ENCODE measurements around the gene NFE2. TPM values are rescaled to one million over a fixed set of nuclear protein-coding genes. Genes with fewer than 3 reads are reported as not detected.

NFE2 gene
- total and polyA plus RNA-seq, 2 of the 8 experiments (the other 6 are each of a cell fraction or from before 2014, with no cell fraction given) = 2.0 to 6.1 TPM

DNA sequence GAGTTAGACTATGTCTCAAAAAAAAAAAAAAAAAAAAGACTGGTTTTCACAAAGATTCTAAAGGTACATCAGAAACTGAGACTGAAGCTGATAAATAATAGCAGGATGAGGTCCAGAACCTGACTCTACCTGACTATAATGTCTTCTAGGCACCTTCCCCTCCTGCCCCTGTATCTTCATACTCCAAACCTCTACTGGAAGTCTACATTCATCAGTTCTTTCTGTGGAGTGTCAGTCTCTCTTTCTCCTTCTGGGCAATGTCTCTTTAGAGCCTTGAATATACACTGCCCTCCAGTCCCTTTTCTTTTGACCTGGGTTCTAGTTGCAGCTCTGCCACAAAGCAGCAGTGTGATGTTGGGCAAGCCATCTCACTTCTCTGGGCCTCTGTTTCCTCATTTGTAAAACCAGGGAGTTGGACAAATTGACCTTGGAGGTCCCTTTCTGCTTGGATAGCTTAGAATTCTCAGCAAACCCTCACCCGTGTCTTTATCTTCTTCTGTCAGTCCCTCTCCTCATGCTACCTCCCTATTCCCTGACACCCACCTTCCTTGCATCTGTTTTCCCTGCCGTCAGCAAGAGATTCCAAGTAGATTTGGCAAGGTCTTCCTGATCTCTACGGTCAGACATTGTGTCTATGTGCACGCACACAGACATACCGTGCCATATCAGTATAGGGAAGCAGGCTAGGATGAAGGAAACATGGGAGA is 4.3 kb downstream of the NFE2 start:
- no peak overlapping the region for H2AK5ac ChIP-seq (ENCODE audit: low read depth, low read length)
- H3K27ac ChIP-seq (ENCODE audit: low read depth, low read length) = no peak overlapping the region
- no peak overlapping the region for H4K5ac ChIP-seq (ENCODE audit: insufficient read length, low read depth, low read length)
- H4K20me1 ChIP-seq (replicated peaks in 1 of 2; ENCODE audit: control insufficient read depth in 1 of 2, insufficient read depth in 2 of 2, low read length in 2 of 2) = peaks cover 0 to 2% of the 10 kb centered on the region in 2 experiments
- no peak overlapping the region for H3K4me3 ChIP-seq (ENCODE audit: extremely low read depth in 1 of 4, insufficient read depth in 2 of 4, low read depth in 3 of 4, low read length in 4 of 4)
- no peak overlapping the region for H4K8ac ChIP-seq (ENCODE audit: extremely low read depth, insufficient read depth, low read length)
- peaks cover 0 to 7% (median 0%) of the 10 kb centered on the region in 4 experiments; a peak in 1 of 7 replicates for H3K27me3 ChIP-seq (replicated peaks in 1 of 4; ENCODE audit: control insufficient read depth in 3 of 4, extremely low read depth in 1 of 4, insufficient read depth in 3 of 4, low read length in 3 of 4)
- H3K4me1 ChIP-seq (replicated peaks in 1 of 4; ENCODE audit: control insufficient read depth in 3 of 4, insufficient read depth in 4 of 4, low read length in 3 of 4) = peaks cover 0 to 15% (median 11%) of the 10 kb centered on the region in 4 experiments; a peak in 5 of 7 replicates
- peaks cover 0 to 6% (median 0%) of the 10 kb centered on the region in 4 experiments; a peak in 2 of 8 replicates for H3K36me3 ChIP-seq (ENCODE audit: control insufficient read depth in 2 of 4, insufficient read depth in 4 of 4, low read length in 3 of 4)
- no peak for TF ChIP-seq TBP (IDR thresholded peaks at IDR 0.05; ENCODE audit: low read depth, low read length)
- TF ChIP-seq RBBP5 (IDR thresholded peaks at IDR 0.05; ENCODE audit: borderline replicate concordance, low read depth, low read length) = no peak
- TF ChIP-seq, protein P1, sequence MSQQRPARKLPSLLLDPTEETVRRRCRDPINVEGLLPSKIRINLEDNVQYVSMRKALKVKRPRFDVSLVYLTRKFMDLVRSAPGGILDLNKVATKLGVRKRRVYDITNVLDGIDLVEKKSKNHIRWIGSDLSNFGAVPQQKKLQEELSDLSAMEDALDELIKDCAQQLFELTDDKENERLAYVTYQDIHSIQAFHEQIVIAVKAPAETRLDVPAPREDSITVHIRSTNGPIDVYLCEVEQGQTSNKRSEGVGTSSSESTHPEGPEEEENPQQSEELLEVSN (IDR thresholded peaks at IDR 0.05) = no peak
- no peak for TF ChIP-seq TAF1 (IDR thresholded peaks at IDR 0.05; ENCODE audit: low read depth, low read length)
- no peak for TF ChIP-seq CBX5 (IDR thresholded peaks at IDR 0.05; ENCODE audit: low read depth, low read length)
- TF ChIP-seq MAFK (IDR thresholded peaks at IDR 0.05; ENCODE audit: low read depth, low read length) = no peak
- no peak for TF ChIP-seq EGR1 (IDR thresholded peaks at IDR 0.05; ENCODE audit: borderline replicate concordance, low read depth, low read length)
- no peak overlapping the region for H3K56ac ChIP-seq (replicated peaks; ENCODE audit: insufficient read length, low read depth, low read length)
- H3K9ac ChIP-seq (replicated peaks in 1 of 4; ENCODE audit: extremely low read depth in 1 of 4, low read depth in 3 of 4, low read length in 3 of 4) = no peak overlapping the region
- H2BK15ac ChIP-seq (ENCODE audit: low read length) = no peak overlapping the region
- FAIRE-seq (no peak), DNase-seq (ENCODE audit: low read depth in 1 of 2, low spot score in 2 of 2) (no peak)
- H3K18ac ChIP-seq (ENCODE audit: extremely low read depth, low read length) = no peak overlapping the region
- H3K23ac ChIP-seq (ENCODE audit: insufficient read length) = no peak overlapping the region
- no peak overlapping the region for H4K91ac ChIP-seq (replicated peaks; ENCODE audit: insufficient read length, low read length)
- H2BK20ac ChIP-seq (ENCODE audit: low read length) = no peak overlapping the region
- H2BK5ac ChIP-seq (ENCODE audit: low read depth, low read length) = no peak overlapping the region
- no peak overlapping the region for H2BK12ac ChIP-seq (ENCODE audit: low read depth, low read length)
- 96% methylated on average over 5 of the region's 5 CpGs; no CpG with 5 or more reads in 1 of the 2 experiments for WGBS, 2 experiments (ENCODE audit: extremely low coverage in 1 of 2, insufficient coverage in 1 of 2, insufficient read length in 1 of 2, insufficient replicate concordance in 2 of 2, low coverage in 1 of 2, low lambda C conversion rate in 2 of 2, missing lambda C conversion rate in 1 of 2)
- peaks cover 6% of the 10 kb centered on the region; the same call in 1 of the 2 replicates for H3K23me2 ChIP-seq (ENCODE audit: low read depth, low read length)
- no peaks in the 10 kb centered on the region for H3K79me2 ChIP-seq (ENCODE audit: control insufficient read depth in 1 of 2, insufficient read depth in 2 of 2, low read length in 2 of 2)
- H3K9me3 ChIP-seq (ENCODE audit: insufficient read depth in 2 of 2, low read depth in 1 of 2, low read length in 1 of 2) = no peaks in the 10 kb centered on the region
- ChIA-PET POLR2A (ENCODE audit: partially characterized antibody) (interaction anchor here (0.9 to 15.0 kb wide), 5 partner anchors 12 to 60 kb away, joined by 3 to 1006 read pairs (median 4); partner anchors contain the start of genes CBX5 and HNRNPA1), CTCF (ENCODE audit: partially characterized antibody) (interaction anchor here (0.7 to 14.9 kb wide), 14 partner anchors 8 to 107 kb away, joined by 3 to 618 read pairs (median 6); partner anchors contain the start of gene COPZ1)
- H3K4me2 ChIP-seq (ENCODE audit: insufficient read depth in 1 of 2, low read depth in 2 of 2, low read length in 2 of 2) = no peak overlapping the region
- no peak overlapping the region for H2AFZ ChIP-seq (ENCODE audit: low read length)
- H3K4ac ChIP-seq (replicated peaks; ENCODE audit: insufficient read length, low read depth, low read length) = no peak overlapping the region
- no peak overlapping the region for H2BK120ac ChIP-seq (replicated peaks; ENCODE audit: low read depth, low read length)
- H3K79me1 ChIP-seq (ENCODE audit: low read depth, low read length) = no peaks in the 10 kb centered on the region
- H3K14ac ChIP-seq (ENCODE audit: insufficient read length) = no peak overlapping the region

All from H1 (cell line).